HG02973 (cell line): ENCODE measurements around the gene PARD6A.
"Not testable (repeated sequence)": the region's sequence is repeated elsewhere in the genome, so short reads cannot be mapped to it uniquely, and the experiment has no call there.

ENCODE experiments used
- ATAC-seq: cut with Tn5 transposase; IDR thresholded peaks from one replicate; pipeline ENCODE4 v1.9.1; 2021; ENCODE audit warnings: moderate library complexity; ENCODE audit not compliant: unreplicated experiment

PARD6A gene

DNA sequence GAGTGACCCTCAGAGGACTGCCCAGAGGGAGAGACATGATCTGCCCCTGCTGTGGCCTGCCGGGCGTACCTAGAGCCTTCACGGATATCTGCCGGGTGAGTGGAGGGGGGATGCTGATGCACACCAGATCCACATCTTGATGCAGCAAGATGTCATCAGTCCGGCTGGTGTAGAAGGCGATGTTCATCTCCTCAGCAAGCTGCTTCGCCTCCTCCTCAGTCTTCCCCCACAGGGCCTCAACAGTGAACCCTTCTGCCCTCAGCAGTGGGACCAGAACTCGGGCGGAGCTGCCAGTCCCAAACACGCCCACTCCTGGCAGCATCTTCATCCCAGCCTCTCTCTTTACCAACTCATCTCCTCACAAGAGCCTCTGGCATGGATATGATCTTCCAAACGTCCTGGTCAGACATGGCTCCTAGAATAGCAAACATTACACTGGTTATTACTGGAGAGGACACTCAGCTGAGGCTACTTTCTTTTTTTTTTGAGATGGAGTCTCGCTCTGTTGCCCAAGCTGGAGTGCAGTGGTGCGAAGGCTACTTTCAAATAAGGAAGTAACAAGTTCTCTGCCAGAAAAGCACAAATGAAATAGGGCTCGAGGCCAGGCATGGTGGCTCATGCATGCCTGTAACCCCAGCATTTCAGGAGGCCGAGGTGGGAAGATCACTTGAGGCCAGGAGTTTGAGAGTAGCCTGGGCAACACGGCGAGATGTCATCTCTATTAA lies 24.8 kb downstream of the PARD6A start:
- ATAC-seq, result no peak

DNA sequence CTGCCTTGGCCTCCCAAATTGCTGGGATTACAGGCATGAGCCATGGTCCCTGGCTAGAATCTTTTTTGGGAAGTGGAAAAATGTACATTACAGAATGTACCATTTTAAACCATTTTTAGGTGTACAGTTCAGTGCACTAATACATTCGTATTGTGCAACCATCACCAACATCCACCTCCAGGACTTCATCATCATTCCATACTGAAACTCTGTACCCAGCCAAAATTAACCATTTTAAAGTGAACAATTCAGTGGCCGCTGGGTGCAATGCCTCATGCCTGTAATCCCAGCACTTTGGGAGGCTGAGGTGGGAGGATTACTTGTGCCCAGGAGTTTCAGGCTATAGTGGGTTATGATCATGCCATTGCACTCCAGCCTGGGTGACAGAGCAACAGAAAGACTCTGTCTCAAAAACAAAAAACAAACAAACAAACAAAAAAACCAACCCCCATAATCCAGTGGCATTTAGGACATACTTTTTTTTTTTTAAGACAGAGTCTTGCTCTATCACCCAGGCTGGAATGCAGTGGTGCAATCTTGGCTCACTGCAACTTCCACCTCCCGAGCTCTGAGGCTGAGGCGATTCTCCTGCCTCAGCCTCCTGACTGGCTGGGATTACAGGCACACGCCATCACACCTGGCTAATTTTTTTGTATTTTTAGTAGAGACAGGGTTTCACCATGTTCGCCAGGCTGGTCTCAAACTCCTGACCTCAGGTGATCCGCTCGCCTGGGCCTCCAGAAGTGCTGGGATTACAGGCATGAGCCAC lies 32.9 kb downstream of the PARD6A start:
- not testable (repeated sequence) for ATAC-seq

DNA sequence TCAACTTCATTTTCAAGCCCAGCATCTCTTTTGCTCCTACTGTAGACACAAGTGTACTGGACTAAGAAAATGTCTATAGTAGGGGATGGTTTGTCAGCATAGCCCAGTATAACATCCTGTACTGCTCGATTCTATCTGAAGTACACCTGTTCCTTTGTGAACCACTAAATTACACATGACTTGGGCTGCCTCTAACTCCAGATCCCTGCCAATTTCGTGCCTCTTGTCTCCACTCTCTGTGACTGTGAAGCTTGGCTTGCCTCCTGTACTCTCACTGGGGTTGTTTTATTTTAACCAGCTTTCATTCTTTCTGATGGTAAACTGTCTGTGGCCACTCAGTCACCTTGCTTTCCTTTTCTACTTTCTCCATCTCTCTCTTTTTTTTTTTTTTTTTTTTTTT lies 33.9 kb downstream of the PARD6A start:
- ATAC-seq, result no peak

DNA sequence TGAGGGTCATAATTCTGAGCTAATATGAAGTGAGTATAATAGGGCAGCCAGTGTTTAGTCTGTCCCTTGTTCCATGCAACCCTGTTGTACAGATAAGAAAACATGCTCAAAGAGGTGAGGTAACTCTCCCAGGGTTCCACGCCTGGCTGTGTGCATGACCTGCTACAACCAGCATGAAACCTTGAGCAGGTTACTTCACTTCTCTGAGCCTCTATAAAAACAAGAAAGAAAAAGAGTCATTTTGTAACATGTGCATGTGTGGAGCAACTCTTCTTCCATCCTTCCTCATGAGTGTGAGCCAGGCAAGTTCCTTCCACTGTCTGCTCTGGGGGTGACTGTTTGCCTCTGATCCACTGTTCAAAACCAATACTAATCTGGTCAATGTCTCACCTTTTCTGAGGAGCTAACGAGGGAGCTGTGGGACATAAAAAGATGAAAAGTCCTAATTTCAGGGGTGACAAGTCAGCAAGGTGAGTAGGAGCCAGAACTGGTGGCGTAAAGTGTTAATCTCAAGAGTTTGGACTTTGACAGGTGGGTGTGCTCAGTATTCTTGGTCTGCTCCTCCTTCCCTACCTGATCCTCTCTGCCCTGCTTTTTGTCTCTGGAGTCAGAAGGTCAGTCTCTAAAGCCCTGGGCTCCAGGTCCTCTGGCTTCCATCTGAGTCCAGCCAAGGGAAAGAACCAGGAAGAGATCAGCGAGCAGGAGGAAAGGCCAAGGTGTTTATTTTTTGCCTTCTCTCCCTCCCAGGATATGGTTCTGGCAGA lies 36.8 kb downstream of the PARD6A start:
- ATAC-seq, result no peak

DNA sequence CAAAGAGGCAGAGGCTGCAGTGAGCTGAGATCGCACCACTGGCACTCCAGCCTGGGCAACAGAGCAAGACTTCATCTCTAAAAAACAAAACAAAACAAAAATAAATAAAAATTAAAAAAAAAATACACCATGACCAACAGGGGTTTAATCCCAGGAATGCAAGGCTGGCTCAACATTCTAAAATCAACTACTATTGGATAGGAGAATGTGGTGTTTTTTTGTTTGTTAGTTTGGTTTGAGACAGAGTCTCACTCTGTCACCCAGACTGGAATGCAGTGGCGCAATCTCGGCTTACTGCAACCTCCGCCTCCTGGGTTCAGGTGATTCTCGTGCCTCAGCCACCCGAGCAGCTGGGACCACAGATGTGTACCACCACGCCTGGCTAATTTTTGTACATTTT lies 38.5 kb downstream of the PARD6A start:
- no peak for ATAC-seq

DNA sequence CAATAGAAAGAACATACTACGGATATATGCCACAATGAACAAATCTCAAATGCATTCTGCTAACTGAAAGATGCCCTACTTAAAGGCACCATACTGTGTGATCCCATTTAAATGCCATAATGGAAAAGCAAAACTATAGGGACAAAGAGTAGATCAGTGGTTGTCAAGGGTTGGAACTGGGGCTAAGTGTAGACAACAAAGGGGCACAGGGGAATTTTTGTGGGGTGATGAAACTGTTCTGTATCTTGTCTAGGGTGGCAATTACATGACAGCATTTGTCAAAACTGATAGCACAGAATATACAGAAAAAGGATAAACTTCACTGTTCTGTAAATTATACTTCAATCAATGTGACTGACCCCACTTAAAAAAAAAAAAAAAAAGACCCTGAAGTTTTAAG lies 40.7 kb downstream of the PARD6A start:
- ATAC-seq, result no peak

DNA sequence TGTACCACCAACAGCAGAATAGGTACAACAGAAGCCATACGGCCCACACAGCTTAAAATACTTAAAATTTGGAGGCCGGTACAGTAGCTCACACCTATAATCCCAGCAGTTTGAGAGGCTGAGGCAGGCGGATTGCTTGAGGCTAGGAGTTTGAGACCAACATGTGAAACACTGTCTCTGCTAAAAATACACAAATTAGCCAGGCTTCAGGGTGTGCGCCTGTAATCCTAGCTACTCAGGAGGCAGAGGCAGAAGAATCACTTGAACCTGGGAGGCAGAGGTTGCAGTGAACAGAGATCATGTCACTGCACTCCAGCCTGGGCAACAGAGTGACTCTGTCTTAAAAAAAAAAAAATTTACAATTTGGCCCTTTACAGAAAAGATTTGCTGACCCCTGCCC lies 41.4 kb downstream of the PARD6A start:
- no peak for ATAC-seq

DNA sequence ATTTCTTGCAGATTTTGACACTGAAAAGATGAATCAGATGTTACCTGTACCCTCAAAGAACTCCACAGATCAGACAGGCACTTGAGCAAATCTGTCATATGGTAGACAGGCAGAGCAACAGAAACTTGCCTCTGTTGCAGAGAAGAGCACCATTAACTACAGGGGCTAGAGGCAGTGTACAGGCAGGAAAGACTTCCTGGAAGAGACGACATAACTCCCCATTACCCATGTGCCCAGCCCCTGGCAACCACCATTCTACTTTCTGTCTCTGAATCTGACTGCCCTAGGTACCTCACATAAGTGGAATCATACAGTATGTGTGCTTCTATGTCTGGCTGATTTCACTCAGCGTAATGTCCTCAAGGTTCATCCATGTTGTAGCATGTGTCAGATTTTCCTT lies 42.9 kb downstream of the PARD6A start:
- no peak for ATAC-seq

DNA sequence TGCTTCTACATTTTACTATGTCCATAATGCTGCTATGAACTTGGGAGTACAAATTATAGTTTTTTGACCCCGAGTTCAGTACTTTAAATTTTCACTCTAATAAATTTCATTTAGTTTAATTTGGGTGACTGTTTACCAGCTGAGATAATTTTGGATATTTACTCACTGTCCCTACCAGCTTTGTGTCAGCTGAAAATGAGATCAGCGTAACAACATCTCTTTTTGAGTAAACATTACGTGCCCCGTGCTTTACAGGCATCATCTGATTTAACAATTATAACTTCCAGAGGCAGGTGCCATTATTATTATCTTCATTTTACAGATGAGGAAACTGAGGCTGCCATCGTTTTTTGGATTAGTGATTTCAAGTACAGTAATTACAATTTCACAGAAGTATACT lies 43.4 kb downstream of the PARD6A start:
- ATAC-seq, result no peak

DNA sequence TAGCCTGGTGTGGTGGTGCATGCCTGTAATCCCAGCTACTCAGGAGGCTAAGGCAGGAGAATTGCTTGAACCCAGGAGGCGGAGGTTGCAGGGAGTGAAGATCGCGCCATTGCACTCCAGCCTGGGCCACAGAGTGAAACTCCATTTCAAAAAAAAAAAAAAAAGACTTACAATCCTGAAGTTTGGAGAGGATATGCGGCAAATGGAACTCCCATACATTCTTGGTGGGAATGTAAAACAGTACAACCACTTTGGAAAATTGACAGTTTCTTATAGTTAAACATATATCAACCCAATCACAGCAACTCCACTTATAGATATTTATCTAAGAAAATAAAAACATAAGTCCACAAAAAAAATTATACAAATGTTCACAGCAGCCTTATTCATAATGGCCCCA lies 46.5 kb downstream of the PARD6A start:
- no peak for ATAC-seq

DNA sequence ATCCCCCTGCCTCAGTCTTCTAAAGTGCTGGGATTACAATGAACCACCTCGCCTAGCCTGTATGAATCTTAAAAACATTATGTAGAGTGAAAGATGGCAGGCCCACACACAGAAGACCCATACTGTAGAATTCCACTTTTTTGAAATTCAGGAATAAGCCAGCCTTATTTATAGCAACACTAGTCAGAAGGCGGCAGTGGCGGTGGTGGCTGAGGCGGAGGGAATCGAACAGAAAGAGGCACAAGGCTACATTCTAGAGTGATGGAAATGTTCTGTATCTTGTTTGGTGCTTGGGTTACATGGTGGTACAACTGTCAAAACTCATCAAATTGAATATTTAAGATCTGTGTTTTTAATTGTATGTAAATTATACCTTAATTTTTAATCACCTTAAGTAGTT lies 47.0 kb downstream of the PARD6A start:
- no peak for ATAC-seq

DNA sequence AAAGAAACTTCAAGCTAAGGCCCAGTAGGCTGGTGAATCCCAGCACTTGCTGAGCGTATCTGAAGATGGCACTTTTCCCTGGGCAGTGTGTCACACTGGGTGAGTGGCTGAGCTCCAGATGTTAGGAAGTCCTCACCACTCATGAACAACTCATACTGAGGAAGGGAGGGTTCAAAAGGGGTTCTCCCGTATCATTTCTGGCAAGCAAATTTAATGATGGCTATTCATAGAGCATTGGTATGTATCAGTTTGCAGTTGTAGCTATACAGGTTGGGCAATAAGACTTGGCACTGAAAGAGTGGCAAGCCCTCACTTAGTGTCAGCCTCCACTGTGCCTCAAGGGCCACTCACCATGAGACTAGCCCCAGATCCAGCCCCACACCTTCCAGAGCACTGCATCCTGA lies 47.6 kb downstream of the PARD6A start:
- no peak for ATAC-seq

DNA sequence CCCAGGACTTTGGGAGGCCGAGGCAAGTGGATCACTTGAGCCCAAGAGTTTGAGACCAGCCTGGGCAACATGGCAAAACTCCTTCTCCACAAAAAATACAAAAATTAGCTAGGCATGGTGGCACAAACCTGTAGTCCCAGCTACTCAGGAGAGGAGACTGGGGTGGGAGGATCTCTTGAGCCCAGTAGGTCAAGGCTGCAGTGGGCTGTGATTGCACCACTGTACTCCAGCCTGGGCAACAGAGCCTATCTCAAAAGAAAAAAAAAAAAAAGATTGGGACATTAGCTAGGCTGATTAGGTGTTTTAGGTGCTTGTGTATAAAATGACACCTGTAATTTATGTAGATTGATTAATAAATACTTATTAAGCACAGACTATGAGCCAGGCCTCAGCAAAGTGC lies 48.3 kb downstream of the PARD6A start:
- ATAC-seq, result no peak

DNA sequence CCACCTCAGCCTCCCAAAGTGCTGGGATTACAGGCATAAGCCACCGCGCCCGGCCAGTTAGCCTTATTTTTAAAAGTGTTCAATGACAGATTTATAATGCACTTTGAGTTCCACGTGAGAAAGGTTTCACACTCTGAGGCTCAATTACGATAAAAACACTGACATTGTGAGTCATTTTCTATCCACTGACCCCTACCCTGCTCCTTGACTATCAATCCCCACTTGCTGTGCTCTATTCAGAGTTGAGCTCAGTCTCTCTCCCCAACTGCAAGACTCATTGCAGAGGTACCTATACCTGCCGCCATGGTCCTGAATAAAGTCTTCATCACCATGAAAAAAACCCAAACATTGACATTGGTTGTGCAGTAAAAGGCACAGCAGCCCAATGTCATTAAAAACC lies 49.8 kb downstream of the PARD6A start:
- ATAC-seq, result no peak
